H9 (cell line): ENCODE data around the gene PXYLP1. TPM values are rescaled to one million over a fixed set of nuclear protein-coding genes. Genes with fewer than 3 reads are reported as not detected.
A peak's percentile ranks its signal among the peaks of the same experiment; 100 is the strongest.

ENCODE experiments used
- DNase-seq: peaks from one replicate; pipeline ENCODE4 v3.0.0-alpha.2; 2017
- H2AFZ ChIP-seq: one replicate; pipeline ENCODE4 v1.6.1; 2013; ENCODE audit warnings: mild to moderate bottlenecking, low read length, control low read depth, moderate library complexity
- H2AK5ac ChIP-seq: 2 replicates; pipeline ENCODE4 v1.6.1; 2013; ENCODE audit warnings: low read length, control low read depth, mixed read lengths; ENCODE audit not compliant: insufficient read length
- H2BK120ac ChIP-seq: one replicate; pipeline ENCODE4 v1.6.1; 2013; ENCODE audit warnings: low read depth, mild to moderate bottlenecking, low read length, control low read depth, inconsistent platforms; ENCODE audit not compliant: poor library complexity, severe bottlenecking
- H2BK12ac ChIP-seq: 2 replicates; pipeline ENCODE4 v1.6.1; 2013; ENCODE audit warnings: low read length, control low read depth, mixed read lengths, low read depth; ENCODE audit not compliant: insufficient read length
- H2BK15ac ChIP-seq: 2 replicates; pipeline ENCODE4 v1.6.1; 2013; ENCODE audit warnings: low read depth, low read length, control low read depth
- H2BK20ac ChIP-seq: one replicate; pipeline ENCODE4 v1.6.1; 2013; ENCODE audit warnings: low read depth, mild to moderate bottlenecking, low read length, control low read depth, inconsistent platforms; ENCODE audit not compliant: poor library complexity, severe bottlenecking
- H2BK5ac ChIP-seq: 2 replicates; pipeline ENCODE4 v1.6.1; 2013; ENCODE audit warnings: low read length, control low read depth, mixed read lengths; ENCODE audit not compliant: insufficient read length
- H3K14ac ChIP-seq: 2 replicates; pipeline ENCODE4 v1.6.1; 2013; ENCODE audit warnings: low read length, control low read depth; ENCODE audit not compliant: insufficient read depth
- H3K18ac ChIP-seq: 2 replicates; pipeline ENCODE4 v1.6.1; 2013; ENCODE audit warnings: low read depth, mild to moderate bottlenecking, mixed read lengths, low read length, control low read depth; ENCODE audit not compliant: insufficient read length
- H3K23ac ChIP-seq: 2 replicates; pipeline ENCODE4 v1.6.1; 2013; ENCODE audit warnings: low read length, control low read depth, mixed read lengths, low read depth; ENCODE audit not compliant: insufficient read length
- H3K23me2 ChIP-seq: 2 replicates; pipeline ENCODE4 v1.6.1; 2013; ENCODE audit warnings: low read depth, mild to moderate bottlenecking, mixed read lengths, low read length, control low read depth; ENCODE audit not compliant: insufficient read length, poor library complexity, severe bottlenecking
- H3K27ac ChIP-seq: 2 replicates; pipeline ENCODE4 v1.5.1; 2013; ENCODE audit warnings: low read length, control low read depth, mixed read lengths, low read depth; ENCODE audit not compliant: insufficient read length
- H3K27me3 ChIP-seq: 2 replicates; pipeline ENCODE4 v1.6.1; 2013; ENCODE audit warnings: low read length, control low read depth, inconsistent platforms; ENCODE audit not compliant: insufficient read depth
- H3K4ac ChIP-seq: 2 replicates; pipeline ENCODE4 v1.6.1; 2013; ENCODE audit warnings: low read depth, mild to moderate bottlenecking, control low read depth, inconsistent platforms, low read length, moderate library complexity
- H3K4me1 ChIP-seq: 2 replicates; pipeline ENCODE4 v1.6.1; 2013; ENCODE audit warnings: low read length, control low read depth, inconsistent platforms; ENCODE audit not compliant: insufficient read depth
- H3K4me2 ChIP-seq: 2 replicates; pipeline ENCODE4 v1.6.1; 2013; ENCODE audit warnings: low read length, control low read depth, mixed read lengths; ENCODE audit not compliant: insufficient read length, insufficient read depth
- H3K56ac ChIP-seq: 2 replicates; pipeline ENCODE4 v1.6.1; 2013; ENCODE audit warnings: low read depth, mild to moderate bottlenecking, mixed read lengths, low read length, control low read depth; ENCODE audit not compliant: insufficient read length
- H3K79me1 ChIP-seq: 2 replicates; pipeline ENCODE4 v1.6.1; 2013; ENCODE audit warnings: low read depth, mild to moderate bottlenecking, moderate library complexity, low read length, control low read depth, inconsistent platforms; ENCODE audit not compliant: insufficient read depth, poor library complexity, severe bottlenecking
- H3K79me2 ChIP-seq: 2 replicates; pipeline ENCODE4 v1.6.1; 2013; ENCODE audit warnings: low read length, control low read depth, inconsistent platforms; ENCODE audit not compliant: insufficient read depth
- H3K9ac ChIP-seq: 2 replicates; pipeline ENCODE4 v1.6.1; 2013; ENCODE audit warnings: low read length, control low read depth, mixed read lengths; ENCODE audit not compliant: insufficient read length; ENCODE audit errors: extremely low read depth
- H3K9me3 ChIP-seq: one replicate; pipeline ENCODE4 v1.6.1; 2013; ENCODE audit warnings: low read depth, low read length, inconsistent platforms; ENCODE audit not compliant: control insufficient read depth
- H3T11ph ChIP-seq: one replicate; pipeline ENCODE4 v1.6.1; 2013; ENCODE audit warnings: mild to moderate bottlenecking, low read length, control low read depth, inconsistent platforms
- H4K20me1 ChIP-seq: one replicate; pipeline ENCODE4 v1.6.1; 2013; ENCODE audit not compliant: control insufficient read depth, insufficient read length, insufficient read depth
- H4K5ac ChIP-seq: 2 replicates; pipeline ENCODE4 v1.6.1; 2013; ENCODE audit warnings: low read depth, mild to moderate bottlenecking, mixed read lengths, low read length, control low read depth; ENCODE audit not compliant: insufficient read length
- H4K8ac ChIP-seq: replicated peaks from 2 replicates; pipeline ENCODE4 v1.6.1; 2013; ENCODE audit warnings: low read length, control low read depth, mixed read lengths, low read depth; ENCODE audit not compliant: insufficient read length
- H4K91ac ChIP-seq: 2 replicates; pipeline ENCODE4 v1.6.1; 2013; ENCODE audit warnings: low read depth, mild to moderate bottlenecking, moderate library complexity, mixed read lengths, low read length, control low read depth; ENCODE audit not compliant: insufficient read length
- H3K27ac Mint-ChIP-seq, 3 experiments: 2 replicates in 2 of 3; 3 replicates in 1 of 3; pipeline ENCODE4 v1.8.0; 2020 to 2021; ENCODE audit warnings: mixed read lengths in 3 of 3, mild to moderate bottlenecking in 1 of 3, moderate library complexity in 1 of 3
- H3K27me3 Mint-ChIP-seq: 2 replicates; pipeline ENCODE4 v1.8.0; 2021; ENCODE audit warnings: low read depth, mild to moderate bottlenecking, moderate library complexity, mixed read lengths
- H3K36me3 Mint-ChIP-seq, 3 experiments: 2 replicates in 2 of 3; 3 replicates in 1 of 3; pipeline ENCODE4 v1.8.0; 2020 to 2021; ENCODE audit warnings: low read depth in 3 of 3, mixed read lengths in 3 of 3; ENCODE audit not compliant: insufficient read depth in 1 of 3
- H3K4me1 Mint-ChIP-seq, 2 experiments: 2 replicates each; pipeline ENCODE4 v1.8.0; 2020; ENCODE audit warnings: mixed read lengths in 2 of 2
- H3K4me3 Mint-ChIP-seq, 2 experiments: 2 replicates in 1 of 2; 3 replicates in 1 of 2; pipeline ENCODE4 v1.8.0; 2020 to 2021; ENCODE audit warnings: mild to moderate bottlenecking in 2 of 2, mixed read lengths in 2 of 2, moderate library complexity in 1 of 2
- H3K9me3 Mint-ChIP-seq, 2 experiments: 2 replicates in 1 of 2; 3 replicates in 1 of 2; pipeline ENCODE4 v1.8.0; 2020; ENCODE audit warnings: mild to moderate bottlenecking in 2 of 2, mixed read lengths in 2 of 2, moderate library complexity in 1 of 2
- CTCF ChIP-seq: fragments of 200-600 bp; sonication (generic); conservative IDR thresholded peaks from 3 replicates; pipeline ENCODE4 v1.8.0; 2021; ENCODE audit warnings: antibody characterized with exemption, mild to moderate bottlenecking
- WGBS: extraction: QIAGEN DNeasy Blood & Tissue Kit; methylation state at CpG from one replicate; pipeline ENCODE4 v1.1.7; 2013; ENCODE audit warnings: missing lambda C conversion rate, low lambda C conversion rate, mixed read lengths; ENCODE audit not compliant: insufficient read length; ENCODE audit errors: extremely low coverage; 5-methylcytosine and 5-hydroxymethylcytosine counted together
- total RNA-seq: library from RNA; stranded (reverse); gene quantifications from 2 replicates; pipeline ENCODE4 v1.2.1, GENCODE V29; 2021

PXYLP1 gene
- total RNA-seq, 1 experiment from 2014 or later: 17.9 TPM

- H2BK12ac ChIP-seq: no peak overlapping the region
- WGBS: no CpG with 5 or more reads among the region's 2 CpGs
- Mint-ChIP-seq H3K27ac (peak overlapping the region in 1 of 3 experiments; percentile 56; a peak in 1 of 7 replicates), H3K4me3 (no peak overlapping the region), H3K4me1 (peaks cover 16 to 18% of the 10 kb centered on the region in 2 experiments), H3K36me3 (no peaks in the 10 kb centered on the region), H3K9me3 (no peaks in the 10 kb centered on the region), H3K27me3 (no peaks in the 10 kb centered on the region)
- no peak overlapping the region for H3K4ac ChIP-seq
- H4K20me1 ChIP-seq: no peaks in the 10 kb centered on the region
- no peak overlapping the region for H3K27ac ChIP-seq
- H3K79me1 ChIP-seq: no peaks in the 10 kb centered on the region
- H3K9me3 ChIP-seq: no peaks in the 10 kb centered on the region
- no peak for DNase-seq
- no peak overlapping the region for H3K14ac ChIP-seq
- no peak overlapping the region for H2AFZ ChIP-seq
- no peak overlapping the region for H2AK5ac ChIP-seq
- H3T11ph ChIP-seq: no peak overlapping the region
- H3K23me2 ChIP-seq: no peaks in the 10 kb centered on the region
- no peak overlapping the region for H2BK120ac ChIP-seq
- H3K18ac ChIP-seq: no peak overlapping the region
- H3K4me1 ChIP-seq: no peaks in the 10 kb centered on the region; the same call in 1 of the 2 replicates
- no peak for TF ChIP-seq CTCF
- no peak overlapping the region for H2BK20ac ChIP-seq
- no peak overlapping the region for H4K8ac ChIP-seq
- no peak overlapping the region for H4K91ac ChIP-seq
- no peak overlapping the region for H3K56ac ChIP-seq
- no peaks in the 10 kb centered on the region for H3K79me2 ChIP-seq
- no peaks in the 10 kb centered on the region for H3K27me3 ChIP-seq
- no peak overlapping the region for H3K23ac ChIP-seq
- no peak overlapping the region for H2BK5ac ChIP-seq
- no peak overlapping the region for H3K4me2 ChIP-seq
- no peak overlapping the region for H3K9ac ChIP-seq
- no peak overlapping the region for H2BK15ac ChIP-seq
- no peak overlapping the region for H4K5ac ChIP-seq
Measured at GRCh38 chr3:141253326-141253725, 21.7 kb downstream of the PXYLP1 start.
